BLaER1 (cell line): ENCODE data around the gene SLC8B1.

Experiments
- H3K27ac ChIP-seq: shearing (Covaris generic); formaldehyde crosslinking; 2 replicates; pipeline ENCODE4 v1.8.1; 2022
- H3K27me3 ChIP-seq: shearing (Covaris generic); formaldehyde crosslinking; 2 replicates; pipeline ENCODE4 v1.8.1; 2022
- H3K36me3 ChIP-seq: shearing (Covaris generic); formaldehyde crosslinking; 2 replicates; pipeline ENCODE4 v1.8.1; 2022
- H3K4me1 ChIP-seq: shearing (Covaris generic); formaldehyde crosslinking; 2 replicates; pipeline ENCODE4 v1.8.1; 2022
- H3K4me2 ChIP-seq: shearing (Covaris generic); formaldehyde crosslinking; 2 replicates; pipeline ENCODE4 v1.8.1; 2022
- H3K4me3 ChIP-seq: shearing (Covaris generic); formaldehyde crosslinking; 2 replicates; pipeline ENCODE4 v1.8.1; 2022
- H3K9ac ChIP-seq: shearing (Covaris generic); formaldehyde crosslinking; 2 replicates; pipeline ENCODE4 v1.8.1; 2022
- H3K9me3 ChIP-seq: shearing (Covaris generic); formaldehyde crosslinking; 2 replicates; pipeline ENCODE4 v1.8.1; 2022
- H4K20me1 ChIP-seq: shearing (Covaris generic); formaldehyde crosslinking; 2 replicates; pipeline ENCODE4 v1.8.1; 2022
- Cebpa-rat ChIP-seq: shearing (Covaris generic); IDR thresholded peaks from 2 replicates; pipeline ENCODE4 v1.8.1; 2022

The SLC8B1 gene

DNA sequence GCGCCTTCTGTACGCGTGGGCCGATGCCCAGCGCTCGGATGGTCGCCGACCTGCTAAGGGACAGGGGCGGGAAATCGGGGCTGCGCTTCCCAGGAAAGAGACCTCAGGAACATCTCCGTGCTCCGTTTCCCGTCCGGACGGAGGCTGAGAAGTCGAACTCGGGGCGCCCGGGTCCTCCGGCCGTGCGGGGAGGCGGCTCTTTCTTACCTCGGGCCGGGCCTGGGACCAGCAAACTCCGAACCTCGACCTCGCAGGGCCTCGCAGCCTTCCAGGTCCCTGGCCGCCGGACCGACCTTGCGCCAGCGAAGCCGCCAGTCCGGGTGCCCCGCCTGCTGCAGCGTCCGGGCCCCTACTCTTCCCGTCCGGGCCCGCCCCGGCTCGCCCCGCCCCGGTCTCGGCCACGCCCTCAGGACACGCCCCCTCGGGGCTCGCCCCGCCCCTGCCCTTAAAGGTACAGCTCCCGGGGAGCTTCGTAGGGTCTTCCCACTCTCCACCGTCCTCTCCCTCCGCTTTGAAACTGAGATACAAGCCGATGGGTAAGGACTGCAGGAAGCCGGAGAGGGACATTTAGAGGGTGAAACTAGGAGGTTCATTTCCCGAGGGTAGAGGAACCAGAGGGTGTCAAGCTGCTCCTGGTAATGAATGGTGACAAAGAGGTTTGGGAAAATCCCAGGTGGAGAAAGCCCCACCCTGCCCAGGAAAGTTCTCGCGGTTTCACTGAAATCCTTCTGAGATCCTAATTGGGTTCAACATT lies at the start of gene SLC8B1:
SLC8B1 (minus strand) TSS at position 324 of the 754 bp plus-strand sequence. CDS start 2,231 bp downstream, outside the sequence.
- peaks cover 10% of the 10 kb centered on the region; the same call in 1 of the 2 replicates for H3K27me3 ChIP-seq
- peak within 1 kb of the TSS; percentile 83 for H3K4me3 ChIP-seq
- peak within 1 kb of the TSS; percentile 83 for H3K9ac ChIP-seq
- peaks cover 9% of the 10 kb centered on the region; the same call in 1 of the 2 replicates for H4K20me1 ChIP-seq
- TF ChIP-seq Cebpa-rat, result no peak
- H3K9me3 ChIP-seq, result no peaks in the 10 kb centered on the region
- peak within 1 kb of the TSS; percentile 67 for H3K27ac ChIP-seq
- peaks cover 15% of the 10 kb centered on the region; the same call in 1 of the 2 replicates for H3K36me3 ChIP-seq
- H3K4me1 ChIP-seq, result peaks cover 28% of the 10 kb centered on the region
- peak within 1 kb of the TSS; percentile 96 for H3K4me2 ChIP-seq

- Histone ChIP-seq H4K20me1 (no peaks in the 10 kb centered on the region), H3K27me3 (no peaks in the 10 kb centered on the region), H3K4me1 (no peaks in the 10 kb centered on the region), H3K36me3 (peaks cover 18% of the 10 kb centered on the region; the same call in 1 of the 2 replicates), H3K9ac (no peak overlapping the region), H3K4me3 (no peak overlapping the region), H3K9me3 (no peaks in the 10 kb centered on the region), H3K4me2 (no peak overlapping the region), H3K27ac (no peak overlapping the region)
- no peak for TF ChIP-seq Cebpa-rat
Observed at GRCh38 chr12:113382206-113382605, 47.3 kb upstream of the SLC8B1 start.

DNA sequence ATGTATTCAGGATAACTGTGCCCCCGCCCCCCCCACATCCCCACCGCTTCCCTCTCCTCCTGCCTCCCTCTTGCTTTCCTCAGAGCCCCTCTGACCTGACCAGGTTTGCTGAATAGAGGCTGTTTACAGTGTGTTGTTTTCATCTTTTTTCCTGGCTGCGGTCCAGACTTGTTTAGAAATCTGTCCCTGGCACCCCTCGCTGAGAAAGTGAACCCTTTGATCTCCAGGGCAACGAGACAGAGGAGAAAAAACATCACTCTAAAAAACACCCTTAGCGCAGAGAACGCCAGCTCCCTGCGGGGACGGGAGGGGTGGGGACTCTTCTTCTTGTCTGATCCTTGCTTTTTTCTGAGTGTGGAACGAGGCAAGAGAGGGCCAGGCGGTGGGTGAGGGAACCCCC lies 46.3 kb upstream of the SLC8B1 start:
- no peak for TF ChIP-seq Cebpa-rat
- peaks cover 20% of the 10 kb centered on the region; the same call in 1 of the 2 replicates for H3K36me3 ChIP-seq

GRCh38 chr12:113378291-113378690 lies 43.4 kb upstream of the SLC8B1 start:
- Histone ChIP-seq H3K4me2 (no peak overlapping the region), H3K9ac (no peak overlapping the region), H3K36me3 (peaks cover 26% of the 10 kb centered on the region; the same call in 1 of the 2 replicates), H3K27me3 (no peaks in the 10 kb centered on the region), H3K4me1 (peaks cover 14% of the 10 kb centered on the region), H3K4me3 (no peak overlapping the region), H3K9me3 (no peaks in the 10 kb centered on the region), H4K20me1 (no peaks in the 10 kb centered on the region), H3K27ac (no peak overlapping the region)
- no peak for TF ChIP-seq Cebpa-rat

More for the DNA sequence above, 46.3 kb upstream of the SLC8B1 start:
- H3K27me3 ChIP-seq, result no peaks in the 10 kb centered on the region
- no peaks in the 10 kb centered on the region for H4K20me1 ChIP-seq
- H3K9ac ChIP-seq, result no peak overlapping the region
- 0 out of 2 replicates have a peak, but pooled peaks cover 2% of the 10 kb centered on the region for H3K4me1 ChIP-seq
- no peak overlapping the region for H3K4me2 ChIP-seq
- H3K4me3 ChIP-seq, result no peak overlapping the region
- no peaks in the 10 kb centered on the region for H3K9me3 ChIP-seq
- no peak overlapping the region for H3K27ac ChIP-seq

DNA sequence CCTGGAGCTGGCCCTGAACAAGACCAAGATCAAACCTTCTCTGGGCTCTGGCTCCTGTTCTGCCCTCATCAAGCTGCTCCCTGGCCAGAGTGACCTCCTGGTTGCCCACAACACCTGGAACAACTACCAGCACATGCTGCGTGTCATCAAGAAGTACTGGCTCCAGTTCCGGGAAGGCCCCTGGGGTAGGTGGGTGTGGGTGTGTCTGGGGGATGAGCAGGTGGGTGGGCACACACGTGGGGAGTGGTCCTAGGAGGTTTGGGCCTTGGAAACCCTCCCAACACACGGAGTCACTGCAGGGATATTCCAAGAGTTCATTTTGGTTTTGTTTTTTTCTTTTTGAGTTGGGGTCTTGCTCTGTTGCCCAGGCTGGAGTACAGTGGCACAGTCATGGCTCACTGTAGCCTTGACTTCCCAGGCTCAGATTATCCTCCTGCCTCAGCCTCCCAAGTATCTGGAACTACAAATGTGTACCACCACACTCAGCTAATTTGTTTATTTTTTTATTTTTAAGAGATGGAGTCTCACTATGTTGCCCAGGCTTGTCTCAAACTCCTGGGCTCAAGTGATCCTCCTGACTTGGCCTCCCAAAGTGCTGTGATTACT lies 40.0 kb upstream of the SLC8B1 start:
- no peak for TF ChIP-seq Cebpa-rat
- H3K4me1 ChIP-seq, result peaks cover 28% of the 10 kb centered on the region
- no peaks in the 10 kb centered on the region for H3K27me3 ChIP-seq
- H3K27ac ChIP-seq, result no peak overlapping the region
- no peaks in the 10 kb centered on the region for H4K20me1 ChIP-seq
- peaks cover 28% of the 10 kb centered on the region; the same call in 1 of the 2 replicates for H3K36me3 ChIP-seq
- H3K4me3 ChIP-seq, result no peak overlapping the region
- H3K9me3 ChIP-seq, result no peaks in the 10 kb centered on the region
- H3K9ac ChIP-seq, result no peak overlapping the region
- H3K4me2 ChIP-seq, result peak overlapping the region; percentile 57

- Histone ChIP-seq H3K4me3 (no peak overlapping the region), H3K4me2 (no peak overlapping the region), H3K9ac (no peak overlapping the region), H3K4me1 (peaks cover 28% of the 10 kb centered on the region), H3K9me3 (no peaks in the 10 kb centered on the region), H3K27ac (no peak overlapping the region), H4K20me1 (no peaks in the 10 kb centered on the region), H3K27me3 (no peaks in the 10 kb centered on the region), H3K36me3 (peaks cover 28% of the 10 kb centered on the region; the same call in 1 of the 2 replicates)
- no peak for TF ChIP-seq Cebpa-rat
Observed at GRCh38 chr12:113373969-113374368, 39.1 kb upstream of the SLC8B1 start.

- Histone ChIP-seq H3K27me3 (no peaks in the 10 kb centered on the region), H3K9me3 (no peaks in the 10 kb centered on the region), H3K4me1 (peaks cover 28% of the 10 kb centered on the region), H3K4me3 (no peak overlapping the region), H4K20me1 (no peaks in the 10 kb centered on the region), H3K9ac (no peak overlapping the region), H3K27ac (no peak overlapping the region), H3K36me3 (peaks cover 28% of the 10 kb centered on the region; the same call in 1 of the 2 replicates), H3K4me2 (no peak overlapping the region)
- no peak for TF ChIP-seq Cebpa-rat
Observed at GRCh38 chr12:113373440-113373839, 38.5 kb upstream of the SLC8B1 start.

DNA sequence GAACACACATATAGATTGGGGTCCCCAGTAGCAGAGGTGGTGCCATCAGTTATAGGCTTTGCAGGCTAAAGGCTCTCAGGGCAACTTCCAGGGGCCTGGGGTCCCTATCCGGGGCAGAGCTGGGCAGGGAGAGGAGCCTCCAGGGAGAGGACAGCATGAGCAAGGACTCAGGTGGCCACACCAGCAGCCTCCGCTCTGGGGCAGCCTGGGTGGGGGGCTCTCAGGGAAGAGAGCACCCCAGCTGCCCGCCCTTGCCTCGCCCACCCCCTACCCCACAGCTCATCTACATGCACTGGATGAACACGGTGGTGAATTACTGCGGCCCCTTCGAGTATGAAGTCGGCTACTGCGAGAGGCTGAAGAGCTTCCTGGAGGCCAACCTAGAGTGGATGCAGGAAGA lies 37.5 kb upstream of the SLC8B1 start:
- no peaks in the 10 kb centered on the region for H4K20me1 ChIP-seq

GRCh38 chr12:113371808-113372207 lies 36.9 kb upstream of the SLC8B1 start:
- TF ChIP-seq Cebpa-rat, result no peak
- Histone ChIP-seq H3K27ac (no peak overlapping the region), H3K9ac (no peak overlapping the region), H4K20me1 (no peaks in the 10 kb centered on the region), H3K27me3 (no peaks in the 10 kb centered on the region), H3K4me1 (peaks cover 28% of the 10 kb centered on the region), H3K4me2 (no peak overlapping the region), H3K4me3 (no peak overlapping the region), H3K36me3 (peaks cover 27% of the 10 kb centered on the region; the same call in 1 of the 2 replicates), H3K9me3 (no peaks in the 10 kb centered on the region)

More for the DNA sequence above, 37.5 kb upstream of the SLC8B1 start:
- Histone ChIP-seq H3K9ac (no peak overlapping the region), H3K4me1 (peaks cover 28% of the 10 kb centered on the region), H3K4me2 (no peak overlapping the region), H3K9me3 (no peaks in the 10 kb centered on the region), H3K27ac (no peak overlapping the region), H3K27me3 (no peaks in the 10 kb centered on the region), H3K4me3 (no peak overlapping the region), H3K36me3 (peaks cover 28% of the 10 kb centered on the region; the same call in 1 of the 2 replicates)
- TF ChIP-seq Cebpa-rat, result no peak
